Ectodermal cell (in vitro differentiated cells): ENCODE data around the gene TTC1.

ENCODE experiments used
- H3K27ac ChIP-seq: 2 replicates; pipeline ENCODE4 v1.7.0; 2013; ENCODE audit warnings: mild to moderate bottlenecking, low read depth, low read length; ENCODE audit not compliant: insufficient read depth, poor library complexity, severe bottlenecking
- H3K27me3 ChIP-seq: 2 replicates; pipeline ENCODE4 v1.7.0; 2013; ENCODE audit warnings: mild to moderate bottlenecking, low read length; ENCODE audit not compliant: insufficient read depth, control insufficient read depth, poor library complexity, severe bottlenecking
- H3K36me3 ChIP-seq: one replicate; pipeline ENCODE4 v1.7.0; 2013; ENCODE audit warnings: low read length; ENCODE audit not compliant: control insufficient read depth, insufficient read depth
- H3K4me1 ChIP-seq: one replicate; pipeline ENCODE4 v1.7.0; 2013; ENCODE audit warnings: low read length; ENCODE audit not compliant: control insufficient read depth, insufficient read depth
- H3K4me3 ChIP-seq: 2 replicates; pipeline ENCODE4 v1.7.0; 2013; ENCODE audit warnings: low read depth, low read length, control low read depth; ENCODE audit not compliant: insufficient read depth
- H3K9me3 ChIP-seq: 2 replicates; pipeline ENCODE4 v1.7.0; 2013; ENCODE audit warnings: mild to moderate bottlenecking, low read length, moderate library complexity; ENCODE audit not compliant: control insufficient read depth
- WGBS, 2 experiments: methylation state at CpG; one replicate each; pipeline ENCODE4 v1.1.7; 2013; ENCODE audit warnings: missing lambda C conversion rate in 2 of 2; 5-methylcytosine and 5-hydroxymethylcytosine counted together

TTC1 gene

DNA sequence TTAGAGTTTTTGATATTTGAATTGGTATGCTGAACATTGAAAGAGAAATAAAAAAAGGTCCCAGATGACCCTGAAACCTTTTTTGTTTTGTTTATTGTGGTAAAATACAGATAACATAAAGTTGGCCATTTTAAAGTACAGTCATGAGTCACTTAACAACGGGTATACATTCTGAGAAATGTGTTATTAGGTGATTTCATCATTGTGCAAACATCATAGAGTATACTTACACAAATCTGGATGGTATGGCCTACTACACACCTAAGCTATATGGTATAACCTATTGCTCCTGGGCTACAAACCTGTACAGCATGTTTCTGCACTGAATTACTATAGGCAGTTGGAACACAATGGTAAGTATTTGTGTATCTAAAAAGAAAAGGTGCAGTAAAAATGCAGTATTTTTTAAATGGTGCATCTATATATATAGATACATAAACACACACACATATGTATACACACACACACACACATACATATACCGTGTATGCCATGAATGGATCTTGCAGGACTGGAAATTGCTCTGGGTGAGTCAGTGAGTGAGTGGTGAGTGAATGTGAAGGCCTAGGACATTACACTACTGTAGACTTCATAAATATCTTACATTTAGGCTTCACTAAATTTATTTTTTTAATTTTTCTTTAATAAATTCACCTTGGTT lies 31.0 kb downstream of the TTC1 start:
- Histone ChIP-seq H3K27me3 (no peaks in the 10 kb centered on the region), H3K9me3 (no peaks in the 10 kb centered on the region), H3K36me3 (peaks cover 14% of the 10 kb centered on the region), H3K27ac (no peak overlapping the region), H3K4me3 (no peak overlapping the region), H3K4me1 (no peaks in the 10 kb centered on the region)
- 100% methylated on average over 1 of the region's 2 CpGs; no CpG with 5 or more reads in 1 of the 2 experiments for WGBS, 2 experiments

DNA sequence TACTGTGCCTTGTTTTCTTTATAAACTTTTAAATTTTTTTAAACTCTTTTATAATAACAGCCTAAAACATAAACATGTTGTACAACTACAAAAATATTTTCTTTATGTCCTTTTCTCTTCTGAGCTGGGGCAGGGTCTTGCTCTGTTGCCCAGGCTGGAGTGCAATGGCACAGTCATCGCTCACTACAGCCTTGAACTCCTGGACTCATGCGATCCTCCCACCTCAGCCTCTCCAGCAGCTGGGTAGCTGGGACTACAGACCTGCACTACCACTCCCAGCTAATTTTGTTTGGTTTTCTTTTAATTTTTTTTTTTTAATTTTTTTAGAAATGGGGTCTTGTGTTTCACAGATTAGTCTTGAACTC lies 31.5 kb downstream of the TTC1 start:
- no peak overlapping the region for H3K4me3 ChIP-seq
- no peaks in the 10 kb centered on the region for H3K27me3 ChIP-seq
- no peak overlapping the region for H3K27ac ChIP-seq
- H3K36me3 ChIP-seq: peaks cover 11% of the 10 kb centered on the region
- H3K9me3 ChIP-seq: no peaks in the 10 kb centered on the region
- H3K4me1 ChIP-seq: no peaks in the 10 kb centered on the region
- WGBS, 2 experiments: 92 to 94% methylated on average over 2 of the region's 2 CpGs

DNA sequence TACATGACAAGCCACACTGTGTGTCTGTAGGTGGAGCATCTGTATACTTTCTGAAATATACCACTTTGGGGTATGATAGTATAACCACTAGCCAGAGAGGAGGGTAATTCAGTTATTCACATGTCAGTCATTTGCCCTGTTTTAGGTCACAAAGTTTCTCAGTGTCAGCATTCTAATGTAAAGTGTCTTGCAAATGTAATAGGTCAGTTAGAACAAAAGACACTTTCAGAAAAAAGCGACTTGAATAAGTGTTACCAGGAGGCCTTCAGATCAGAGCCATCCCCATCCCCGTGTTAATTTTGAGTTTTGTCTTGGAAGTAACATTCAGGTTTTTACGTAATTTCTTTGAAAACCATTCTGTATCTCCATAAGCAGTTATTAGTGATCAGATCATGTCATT lies 33.7 kb downstream of the TTC1 start:
- 38 to 46% methylated on average over 3 of the region's 3 CpGs for WGBS, 2 experiments
- H3K4me3 ChIP-seq: no peak overlapping the region
- H3K36me3 ChIP-seq: no peaks in the 10 kb centered on the region
- H3K9me3 ChIP-seq: no peaks in the 10 kb centered on the region
- no peaks in the 10 kb centered on the region for H3K27me3 ChIP-seq
- no peaks in the 10 kb centered on the region for H3K4me1 ChIP-seq
- no peak overlapping the region for H3K27ac ChIP-seq

DNA sequence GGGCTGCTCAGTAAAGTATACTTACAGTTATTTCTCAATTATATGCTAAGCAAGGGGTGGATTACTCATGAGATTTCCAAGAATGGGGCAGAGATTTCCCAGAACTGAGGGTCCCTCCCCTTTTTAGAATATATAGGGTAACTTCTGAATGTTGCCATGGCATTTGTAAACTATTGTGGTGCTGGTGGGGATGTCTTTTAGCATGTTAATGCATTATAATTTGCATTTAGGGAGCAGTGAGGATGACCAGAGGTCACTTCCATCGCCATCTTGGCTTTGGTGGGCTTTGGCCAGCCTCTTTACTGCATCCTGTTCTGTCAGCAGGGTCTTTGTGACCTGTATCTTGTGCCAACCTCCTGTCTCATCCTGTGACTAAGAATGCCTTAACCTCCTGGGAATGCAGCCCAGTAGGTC lies 35.5 kb downstream of the TTC1 start:
- H3K36me3 ChIP-seq: peaks cover 4% of the 10 kb centered on the region
- WGBS, 2 experiments: 26 to 27% methylated on average over 1 of the region's 1 CpG

DNA sequence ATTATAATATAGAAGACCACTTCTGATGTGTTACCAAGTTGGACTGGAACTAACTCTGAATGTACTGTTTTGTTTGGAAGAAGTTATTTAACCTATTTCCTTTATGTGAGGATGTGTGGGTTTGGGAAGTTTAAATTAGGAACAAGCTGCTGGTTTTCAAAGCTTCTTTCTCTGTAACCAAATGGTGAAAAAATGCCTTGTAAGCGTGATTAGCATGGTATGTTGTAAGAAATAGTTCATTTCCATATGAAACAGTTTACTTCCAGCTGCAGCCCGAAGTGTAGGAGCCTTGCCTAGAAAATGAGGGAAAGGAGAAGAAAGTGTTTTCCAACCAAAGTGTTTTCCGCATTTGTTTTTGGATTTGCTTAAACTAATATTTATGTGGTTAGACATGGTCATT lies 36.0 kb downstream of the TTC1 start:
- Histone ChIP-seq H3K36me3 (peaks cover 9% of the 10 kb centered on the region), H3K27ac (no peak overlapping the region), H3K4me1 (no peaks in the 10 kb centered on the region), H3K9me3 (no peaks in the 10 kb centered on the region), H3K4me3 (no peak overlapping the region), H3K27me3 (no peaks in the 10 kb centered on the region)
- WGBS, 2 experiments: 55 to 58% methylated on average over 3 of the region's 3 CpGs

More for the DNA sequence above, 35.5 kb downstream of the TTC1 start:
- no peaks in the 10 kb centered on the region for H3K4me1 ChIP-seq
- no peaks in the 10 kb centered on the region for H3K9me3 ChIP-seq
- no peak overlapping the region for H3K27ac ChIP-seq
- no peak overlapping the region for H3K4me3 ChIP-seq
- H3K27me3 ChIP-seq: no peaks in the 10 kb centered on the region

DNA sequence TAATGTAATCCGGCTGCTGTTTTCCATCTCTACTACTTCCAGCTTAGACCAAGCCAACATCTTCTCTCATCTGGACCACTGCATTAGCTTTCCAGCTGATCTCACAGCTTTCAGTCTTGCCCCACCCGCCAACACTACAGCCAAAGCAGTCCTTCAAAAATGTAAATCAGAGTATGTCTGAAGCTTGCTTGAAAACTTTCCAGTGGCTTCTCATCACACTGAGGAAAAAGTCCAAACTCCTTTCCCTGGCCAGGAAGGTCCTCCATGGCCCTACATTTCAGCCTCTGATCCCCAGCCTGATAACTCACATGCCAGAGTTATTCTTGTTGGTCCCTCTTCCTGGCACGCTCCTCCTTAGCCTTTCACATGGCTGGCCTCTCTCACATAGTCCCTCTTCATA lies 38.5 kb downstream of the TTC1 start:
- 93 to 98% methylated on average over 3 of the region's 3 CpGs for WGBS, 2 experiments
- H3K4me3 ChIP-seq: no peak overlapping the region
- peaks cover 24% of the 10 kb centered on the region for H3K36me3 ChIP-seq
- H3K4me1 ChIP-seq: no peaks in the 10 kb centered on the region
- H3K27me3 ChIP-seq: no peaks in the 10 kb centered on the region
- H3K27ac ChIP-seq: no peak overlapping the region
- no peaks in the 10 kb centered on the region for H3K9me3 ChIP-seq

DNA sequence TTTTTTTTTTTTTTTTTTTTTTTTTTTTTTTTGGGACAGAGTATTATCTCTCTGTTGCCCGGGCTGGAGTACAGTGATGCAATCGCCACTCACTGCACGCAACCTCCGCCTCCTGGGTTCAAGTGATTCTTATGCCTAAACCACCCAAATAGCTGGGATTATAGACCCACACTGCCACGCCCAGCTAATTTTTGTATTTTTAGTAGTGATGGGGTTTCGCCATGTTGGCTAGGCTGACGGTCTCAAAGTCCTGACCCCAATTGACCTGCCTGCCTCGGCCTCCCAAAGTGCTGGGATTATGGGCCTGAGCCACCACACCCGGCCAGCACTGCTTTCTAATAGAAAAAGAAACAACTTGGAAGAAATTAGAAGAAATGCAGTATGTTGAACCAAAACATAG lies 39.2 kb downstream of the TTC1 start:
- no peak overlapping the region for H3K27ac ChIP-seq
- H3K9me3 ChIP-seq: no peaks in the 10 kb centered on the region
- H3K4me3 ChIP-seq: no peak overlapping the region
- no peaks in the 10 kb centered on the region for H3K27me3 ChIP-seq
- 95% methylated on average over 9 of the region's 9 CpGs for WGBS, 2 experiments
- peaks cover 24% of the 10 kb centered on the region for H3K36me3 ChIP-seq
- H3K4me1 ChIP-seq: no peaks in the 10 kb centered on the region

DNA sequence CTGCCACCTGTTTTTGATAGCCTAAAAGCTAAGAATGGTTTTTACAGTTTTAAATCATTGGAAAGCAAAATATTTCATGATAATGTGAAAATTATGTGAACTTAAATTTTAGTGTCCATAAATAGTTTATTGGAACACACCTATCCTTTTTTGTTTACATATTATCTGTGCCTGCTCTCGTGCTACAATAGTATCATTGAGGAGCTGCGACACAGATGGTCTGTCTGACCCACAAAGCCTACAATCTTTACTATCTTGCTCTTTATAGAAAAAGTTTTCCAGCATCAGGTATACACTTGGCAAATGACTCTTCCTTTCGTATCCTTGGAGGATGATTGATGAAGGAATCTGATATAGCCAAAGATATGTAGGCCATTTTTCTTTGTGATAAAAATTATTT lies 40.2 kb downstream of the TTC1 start:
- Histone ChIP-seq H3K27me3 (no peaks in the 10 kb centered on the region), H3K4me1 (no peaks in the 10 kb centered on the region), H3K9me3 (no peaks in the 10 kb centered on the region), H3K36me3 (peaks cover 24% of the 10 kb centered on the region), H3K4me3 (no peak overlapping the region), H3K27ac (no peak overlapping the region)
- 97% methylated on average over 3 of the region's 3 CpGs for WGBS, 2 experiments

DNA sequence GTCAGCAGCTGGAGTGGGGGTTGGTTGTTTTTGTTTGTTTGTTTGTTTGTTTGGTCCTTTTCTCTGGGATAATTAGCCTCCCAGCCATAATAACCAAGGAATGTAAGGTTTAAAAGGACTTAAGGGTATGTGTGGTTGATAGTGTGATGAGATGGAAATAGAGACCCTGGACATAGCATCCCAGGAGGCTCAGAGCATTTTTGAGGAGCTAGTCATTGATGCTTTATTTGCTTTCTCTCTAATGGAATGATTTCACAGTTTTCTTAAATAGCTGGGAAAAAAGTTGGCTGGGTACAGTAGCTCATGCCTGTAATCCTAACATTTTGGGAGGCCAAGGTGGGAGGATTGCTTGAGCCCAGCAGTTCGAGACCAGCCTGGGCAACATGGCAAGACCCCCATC lies 45.1 kb downstream of the TTC1 start:
- 87 to 95% methylated on average over 1 of the region's 1 CpG for WGBS, 2 experiments
- H3K4me1 ChIP-seq: no peaks in the 10 kb centered on the region
- peaks cover 38% of the 10 kb centered on the region for H3K36me3 ChIP-seq
- H3K9me3 ChIP-seq: no peaks in the 10 kb centered on the region
- H3K27me3 ChIP-seq: no peaks in the 10 kb centered on the region
- no peak overlapping the region for H3K27ac ChIP-seq
- H3K4me3 ChIP-seq: no peak overlapping the region

DNA sequence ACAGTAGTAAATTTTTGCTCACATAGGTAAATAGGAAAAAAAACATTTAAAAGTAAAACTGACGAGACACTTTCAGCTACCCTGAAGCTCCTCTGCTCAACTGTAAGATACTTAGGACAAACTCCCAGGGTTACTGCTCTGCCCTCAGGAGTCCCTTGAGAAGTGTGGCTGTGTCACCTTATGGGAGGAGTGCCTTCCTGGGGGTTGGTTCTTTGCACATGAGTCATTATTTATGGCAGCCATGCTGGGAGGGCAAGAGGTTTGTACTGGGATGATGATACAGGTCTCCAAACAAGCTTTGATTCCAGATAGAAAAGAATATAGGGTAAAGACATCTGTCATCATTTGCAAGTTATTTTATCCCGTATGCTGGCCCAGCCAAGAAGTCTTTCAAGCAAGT lies 45.9 kb downstream of the TTC1 start:
- 98 to 100% methylated on average over 2 of the region's 2 CpGs for WGBS, 2 experiments
- no peak overlapping the region for H3K27ac ChIP-seq
- H3K4me3 ChIP-seq: no peak overlapping the region
- H3K27me3 ChIP-seq: no peaks in the 10 kb centered on the region
- no peaks in the 10 kb centered on the region for H3K9me3 ChIP-seq
- H3K4me1 ChIP-seq: no peaks in the 10 kb centered on the region
- peaks cover 30% of the 10 kb centered on the region for H3K36me3 ChIP-seq

DNA sequence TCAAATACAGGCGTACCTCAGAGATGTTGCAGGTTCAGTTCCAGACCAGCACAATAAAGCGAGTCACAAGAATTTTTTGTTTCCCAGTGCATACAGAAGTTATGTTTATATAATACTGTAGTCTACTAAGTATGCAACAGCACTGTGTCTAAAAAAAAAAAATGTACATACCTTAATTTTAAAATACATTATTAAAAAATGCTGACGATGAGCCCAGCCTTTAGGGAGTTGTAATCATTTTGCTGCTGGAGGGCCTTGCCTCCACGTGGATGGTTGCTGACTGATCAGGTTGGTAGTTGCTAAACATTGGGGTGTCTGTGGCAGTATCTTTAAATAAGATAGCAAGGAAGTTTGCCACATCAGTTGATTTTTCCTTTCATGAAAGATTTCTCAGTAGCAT lies 48.3 kb downstream of the TTC1 start:
- Histone ChIP-seq H3K27ac (no peak overlapping the region), H3K4me3 (no peak overlapping the region), H3K36me3 (peaks cover 14% of the 10 kb centered on the region), H3K4me1 (no peaks in the 10 kb centered on the region), H3K9me3 (no peaks in the 10 kb centered on the region), H3K27me3 (no peaks in the 10 kb centered on the region)
- WGBS, 2 experiments: 90 to 94% methylated on average over 4 of the region's 4 CpGs
